K562 (cell line): ENCODE results near the gene AAK1. TPM values are rescaled to one million over a fixed set of nuclear protein-coding genes. Genes with fewer than 3 reads are reported as not detected.

Source experiments
- ATAC-seq: fragments of 200-7000 bp; cut with Tn5 transposase; 3 replicates; pipeline ENCODE4 v1.9.1; 2020; ENCODE audit warnings: moderate library complexity
- BruUV-seq: library from RNA; stranded (reverse); fragments of 400-500 nt; replicated peaks from 2 replicates; lab custom pipeline; 2021; lab: Mats Ljungman, UMichigan
- CTCF ChIA-PET: fragments of 300-600 bp; formaldehyde crosslinking; extraction: SDS; loops from one replicate; lab custom pipeline; 2021; ENCODE audit warnings: low intra/inter-chr PET ratio; lab: Yijun Ruan, JAX
- POLR2A ChIA-PET: fragments of 300-600, 350-650 bp; sonication (Branson Sonifier 250); formaldehyde crosslinking; extraction: SDS; loops from one replicate; lab custom pipeline; 2021; ENCODE audit warnings: antibody characterized with exemption, inconsistent platforms; lab: Yijun Ruan, JAX
- DNase-seq, 4 experiments: peaks; one replicate each; pipeline versions ENCODE4 v3.0.0 to v3.0.0-alpha.2; 2011 to 2018; ENCODE audit warnings: low spot score in 3 of 4, mixed read lengths in 3 of 4; ENCODE audit errors: extremely low read depth in 1 of 4
- FAIRE-seq: peaks from 2 replicates; lab custom pipeline; 2011; peaks lifted over from hg19 to GRCh38; lab: Jason Lieb, UNC
- H2AFZ ChIP-seq: 2 replicates; pipeline ENCODE4 v1.6.0; 2011; ENCODE audit warnings: low read depth, low read length, control low read depth, inconsistent platforms
- H3K27ac ChIP-seq: fragments of 200-600 bp; 3 replicates; pipeline ENCODE4 v1.8.0; 2011; ENCODE audit warnings: low read depth, mild to moderate bottlenecking, control low read depth, inconsistent platforms, low read length, moderate library complexity, mixed read lengths; ENCODE audit errors: extremely low read depth
- H3K27me3 ChIP-seq, 2 experiments: fragments of 300-600 bp in 1 of 2; 2 replicates in 1 of 2; 3 replicates in 1 of 2; pipeline versions ENCODE4 v1.6.0 to v1.8.0; 2011; ENCODE audit warnings: inconsistent platforms in 2 of 2, low read length in 2 of 2, mild to moderate bottlenecking in 1 of 2, mixed read lengths in 1 of 2, moderate library complexity in 1 of 2; ENCODE audit not compliant: control insufficient read depth in 2 of 2, insufficient read depth in 2 of 2
- H3K36me3 ChIP-seq: fragments of 300-600 bp; 3 replicates; pipeline ENCODE4 v1.8.0; 2011; ENCODE audit warnings: mild to moderate bottlenecking, low read length, inconsistent platforms; ENCODE audit not compliant: control insufficient read depth, insufficient read depth
- H3K4me1 ChIP-seq, 2 experiments: fragments of 200-600 bp in 1 of 2; replicated peaks in 1 of 2; 2 replicates in 1 of 2; 3 replicates in 1 of 2; pipeline versions ENCODE4 v1.5.1 to v1.8.0; 2011; ENCODE audit warnings: inconsistent platforms in 2 of 2, low read length in 2 of 2, mild to moderate bottlenecking in 1 of 2, mixed read lengths in 1 of 2, moderate library complexity in 1 of 2; ENCODE audit not compliant: control insufficient read depth in 2 of 2, insufficient read depth in 2 of 2
- H3K4me2 ChIP-seq: 2 replicates; pipeline ENCODE4 v1.6.1; 2011; ENCODE audit warnings: low read length, control low read depth, inconsistent platforms, mixed read lengths; ENCODE audit not compliant: insufficient read depth
- H3K4me3 ChIP-seq: fragments of 200-600 bp; sonication (generic), shearing (Covaris generic); 2 replicates; pipeline ENCODE4 v1.5.1; 2016; ENCODE audit warnings: control low read depth, inconsistent platforms
- H3K79me2 ChIP-seq: fragments of 200-600 bp; 3 replicates; pipeline ENCODE4 v1.8.0; 2011; ENCODE audit warnings: low read length, inconsistent platforms; ENCODE audit not compliant: control insufficient read depth, insufficient read depth
- H3K9ac ChIP-seq, 2 experiments: 2 replicates each; pipeline versions ENCODE4 v1.6.0 to v1.6.1; 2011; ENCODE audit warnings: low read depth in 2 of 2, low read length in 2 of 2, control low read depth in 1 of 2, inconsistent platforms in 1 of 2, mild to moderate bottlenecking in 1 of 2, mixed read lengths in 1 of 2; ENCODE audit not compliant: insufficient read depth in 1 of 2
- H3K9me1 ChIP-seq: one replicate; pipeline ENCODE4 v1.6.0; 2011; ENCODE audit warnings: inconsistent platforms, mild to moderate bottlenecking, low read length, moderate library complexity; ENCODE audit not compliant: control insufficient read depth, insufficient read depth
- H3K9me3 ChIP-seq: replicated peaks from 2 replicates; pipeline ENCODE4 v1.5.1; 2011; ENCODE audit warnings: low read depth, low read length, inconsistent platforms; ENCODE audit not compliant: control insufficient read depth, insufficient read depth
- H4K20me1 ChIP-seq: replicated peaks from 2 replicates; pipeline ENCODE4 v1.6.1; 2011; ENCODE audit warnings: low read length, inconsistent platforms, mixed read lengths; ENCODE audit not compliant: control insufficient read depth, insufficient read depth
- CCAR2 ChIP-seq: fragments of 200-400 bp; formaldehyde crosslinking; IDR thresholded peaks from 2 replicates; pipeline ENCODE4 v1.6.1; 2017; ENCODE audit warnings: mild to moderate bottlenecking, low read depth, low read length
- JUND ChIP-seq, 2 experiments: IDR thresholded peaks; 2 replicates in 1 of 2; 3 replicates in 1 of 2; pipeline ENCODE4 v1.6.1; 2011; ENCODE audit warnings: borderline replicate concordance in 2 of 2, low read depth in 2 of 2, low read length in 2 of 2, improper control_type of control experiment in 1 of 2, missing biosample characterization in 1 of 2, missing genetic modification characterization in 1 of 2, missing genetic modification reagents in 1 of 2
- POLR2AphosphoS5 ChIP-seq: IDR thresholded peaks from 2 replicates; pipeline ENCODE4 v1.6.1; 2011; ENCODE audit warnings: mild to moderate bottlenecking, low read depth, low read length, moderate library complexity; ENCODE audit not compliant: control insufficient read depth, insufficient read depth
- PRMT5 ChIP-seq: sonication (generic); formaldehyde crosslinking; IDR thresholded peaks from 2 replicates; pipeline ENCODE4 v1.5.0; 2020; ENCODE audit warnings: missing genetic modification reagents
- ZBTB1 ChIP-seq: sonication (generic); formaldehyde crosslinking; IDR thresholded peaks from 2 replicates; pipeline ENCODE4 v1.8.1; 2023; ENCODE audit warnings: missing genetic modification reagents, low read depth, mild to moderate bottlenecking, borderline replicate concordance
- ZC3H8 ChIP-seq: fragments of 450-650 bp; IDR thresholded peaks from 2 replicates; pipeline ENCODE4 v1.6.1; 2017
- ZNF184 ChIP-seq: sonication (generic); formaldehyde crosslinking; IDR thresholded peaks from 2 replicates; pipeline ENCODE4 v1.5.0; 2020; ENCODE audit warnings: missing genetic modification reagents
- ZNF253 ChIP-seq: fragments of 250-450 bp; sonication (Bioruptor Pico); conservative IDR thresholded peaks from 2 replicates; pipeline ENCODE4 v1.6.1; 2021; ENCODE audit warnings: mild to moderate bottlenecking
- ZNF445 ChIP-seq: fragments of 250-450 bp; sonication (Bioruptor Pico); IDR thresholded peaks from 2 replicates; pipeline ENCODE4 v1.4.0; 2020; ENCODE audit warnings: low read depth, mild to moderate bottlenecking, moderate library complexity
- ZNF584 ChIP-seq: fragments of 200-800 bp; sonication (Bioruptor generic); IDR thresholded peaks from 2 replicates; pipeline ENCODE4 v1.6.1; 2016; ENCODE audit warnings: low read depth, mild to moderate bottlenecking, missing genetic modification characterization, missing compliant biosample characterization
- ZNF76 ChIP-seq: fragments of 250-450 bp; sonication (Bioruptor Pico); IDR thresholded peaks from 2 replicates; pipeline ENCODE4 v1.4.0; 2020; ENCODE audit warnings: mild to moderate bottlenecking, moderate library complexity, borderline replicate concordance
- ZNF785 ChIP-seq: fragments of 250-450 bp; sonication (Bioruptor Pico); IDR thresholded peaks from 2 replicates; pipeline ENCODE4 v1.4.0; 2020; ENCODE audit warnings: mild to moderate bottlenecking
- WGBS: fragments of 100-300 bp; shearing (Covaris generic); methylation state at CpG from one replicate; pipeline ENCODE4 v1.1.6; 2016; ENCODE audit warnings: low coverage, mixed read lengths; ENCODE audit not compliant: insufficient coverage; ENCODE audit errors: missing lambda C conversion rate; 5-methylcytosine and 5-hydroxymethylcytosine counted together
- in situ Hi-C: fragments of 300-500 bp; cut with MboI; formaldehyde crosslinking; loops from 4 replicates; pipeline ENCODE4 v1.15.0; 2018; ENCODE audit warnings: inconsistent platforms, mixed read lengths
- intact Hi-C: fragments of 100-400 bp; cut with micrococcal nuclease; formaldehyde crosslinking; loops from 2 replicates; pipeline ENCODE4 v1.14.2; 2022
- polyA plus RNA-seq, 8 experiments: library from polyadenylated mRNA; depleted of rRNA in 4 of 8; stranded (reverse) in 5 of 8; unstranded in 3 of 8; fragments of >200 nt; fragmentation: Nextera tagmentation in 2 of 8; fragmentation: Illumina TruSeq in 1 of 8; extraction: Ambion mirVana in 2 of 8; extraction: Trizol in 1 of 8; gene quantifications; 2 replicates each; pipeline versions ENCODE4 v1.2.1 to v1.2.3, GENCODE V29; 2011 to 2014; ENCODE audit warnings: inconsistent platforms in 1 of 8, missing spikeins in 1 of 8
- total RNA-seq, 7 experiments: library from RNA; depleted of rRNA in 6 of 7; stranded (reverse); fragments of >200 nt in 6 of 7; fragmentation: Illumina TruSeq in 2 of 7; extraction: Trizol in 2 of 7; gene quantifications; 2 replicates each; pipeline versions ENCODE4 v1.2.1 to v1.2.3, GENCODE V29; 2011 to 2021; ENCODE audit warnings: low replicate concordance in 1 of 7
- TF ChIP-seq, protein P1 (sequence below): fragments of 450-650 bp; IDR thresholded peaks from 2 replicates; pipeline ENCODE4 v1.6.1; 2016; ENCODE audit warnings: antibody characterized with exemption
- TF ChIP-seq, protein P2 (sequence below): fragments of 250-450 bp; sonication (Bioruptor Pico); IDR thresholded peaks from 2 replicates; pipeline ENCODE4 v1.4.0; 2020; ENCODE audit warnings: mild to moderate bottlenecking, moderate library complexity

Gene AAK1
- total and polyA plus RNA-seq, 9 of the 15 experiments (the other 6 are each of a cell fraction or from before 2014, with no cell fraction given): 0.89 to 17.1 (median 6.0) TPM

DNA sequence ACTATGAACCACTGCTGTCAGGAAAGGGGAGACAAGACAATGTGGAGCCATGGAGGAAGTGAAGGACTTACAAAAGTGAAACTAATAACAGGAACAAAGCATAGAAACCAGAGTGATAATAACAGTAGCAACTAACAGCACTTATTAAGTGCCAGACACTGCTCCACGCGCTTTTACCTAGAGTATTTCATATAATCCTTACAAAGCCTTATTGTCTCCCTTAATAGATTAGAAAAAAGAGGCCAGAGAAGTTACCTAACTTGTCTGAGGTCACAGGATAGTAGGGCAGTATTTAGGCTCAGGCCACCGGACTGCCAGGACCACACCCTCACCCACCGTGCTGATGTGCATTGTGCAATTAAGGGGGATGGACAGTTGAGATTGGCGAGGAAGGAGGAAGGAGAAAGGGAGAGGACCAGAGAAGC is 107.7 kb downstream of the AAK1 start:
- H3K79me2 ChIP-seq: no peaks in the 10 kb centered on the region
- CTCF ChIA-PET: no interaction called here
- TF ChIP-seq, protein P1, sequence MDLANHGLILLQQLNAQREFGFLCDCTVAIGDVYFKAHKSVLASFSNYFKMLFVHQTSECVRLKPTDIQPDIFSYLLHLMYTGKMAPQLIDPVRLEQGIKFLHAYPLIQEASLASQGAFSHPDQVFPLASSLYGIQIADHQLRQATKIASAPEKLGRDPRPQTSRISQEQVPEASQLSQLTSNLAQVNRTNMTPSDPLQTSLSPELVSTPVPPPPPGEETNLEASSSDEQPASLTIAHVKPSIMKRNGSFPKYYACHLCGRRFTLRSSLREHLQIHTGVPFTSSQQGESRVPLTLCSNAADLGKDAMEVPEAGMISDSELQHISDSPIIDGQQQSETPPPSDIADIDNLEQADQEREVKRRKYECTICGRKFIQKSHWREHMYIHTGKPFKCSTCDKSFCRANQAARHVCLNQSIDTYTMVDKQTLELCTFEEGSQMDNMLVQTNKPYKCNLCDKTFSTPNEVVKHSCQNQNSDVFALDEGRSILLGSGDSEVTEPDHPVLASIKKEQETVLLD: no peak
- TF ChIP-seq, all 486 proteins: peak for 0
- no peak for ATAC-seq
- BruUV-seq: no TSS peak
- intact Hi-C loops (no loop called here), in situ Hi-C loops (no loop called here)
- Histone ChIP-seq H3K9ac (no peak overlapping the region), H3K9me1 (no peaks in the 10 kb centered on the region), H3K9me3 (no peaks in the 10 kb centered on the region), H3K27me3 (no peaks in the 10 kb centered on the region), H3K4me2 (no peak overlapping the region), H2AFZ (no peak overlapping the region), H4K20me1 (no peaks in the 10 kb centered on the region), H3K27ac (no peak overlapping the region), H3K4me3 (no peak overlapping the region), H3K4me1 (no peaks in the 10 kb centered on the region; a peak in 1 of 5 replicates), H3K36me3 (no peaks in the 10 kb centered on the region; the same call in 2 of the 3 replicates)
- FAIRE-seq: no peak
- WGBS: 89% methylated on average over 3 of the region's 5 CpGs
- no peak for DNase-seq
- POLR2A ChIA-PET: no interaction called here

DNA sequence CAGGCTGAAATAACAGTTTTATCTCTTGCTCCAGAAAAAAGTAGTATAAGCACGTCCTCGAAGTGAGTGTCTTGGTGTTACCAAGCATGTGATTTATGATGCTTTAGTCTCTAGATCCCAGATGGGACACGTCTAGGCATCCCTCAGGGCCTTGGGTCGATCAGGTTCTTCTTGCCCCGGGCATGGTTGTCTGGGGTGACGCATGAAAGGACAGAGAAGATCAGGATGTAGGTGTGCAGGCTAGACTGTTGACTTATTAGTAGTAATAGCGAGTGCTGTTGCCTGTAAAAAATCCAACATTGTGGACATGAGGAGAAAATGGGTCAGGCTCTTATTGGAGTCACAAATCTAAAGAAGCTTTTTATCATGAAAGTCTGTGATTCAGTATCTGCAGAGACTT is 112.4 kb downstream of the AAK1 start:
- no peaks in the 10 kb centered on the region for H3K27me3 ChIP-seq
- H3K9me1 ChIP-seq: no peaks in the 10 kb centered on the region
- no peak overlapping the region for H2AFZ ChIP-seq
- BruUV-seq: no TSS peak
- intact Hi-C loops: no loop called here
- H3K4me3 ChIP-seq: no peak overlapping the region
- no peak overlapping the region for H3K9ac ChIP-seq
- no peaks in the 10 kb centered on the region for H3K36me3 ChIP-seq
- no peaks in the 10 kb centered on the region for H3K4me1 ChIP-seq
- H3K79me2 ChIP-seq: no peaks in the 10 kb centered on the region
- H3K27ac ChIP-seq: no peak overlapping the region
- ChIA-PET CTCF (no interaction called here), POLR2A (no interaction called here)
- 43% methylated on average over 7 of the region's 7 CpGs for WGBS
- no peak for FAIRE-seq
- no peak for DNase-seq
- in situ Hi-C loops: no loop called here
- no peaks in the 10 kb centered on the region for H3K9me3 ChIP-seq
- ATAC-seq: no peak
- no peak overlapping the region for H3K4me2 ChIP-seq
- H4K20me1 ChIP-seq: no peaks in the 10 kb centered on the region
- no peak for TF ChIP-seq PRMT5 (CRISPR knock-in tag)
- TF ChIP-seq ZNF184 (CRISPR knock-in tag): no peak
- TF ChIP-seq ZNF253 (CRISPR knock-in tag): no peak
- TF ChIP-seq, protein P2, sequence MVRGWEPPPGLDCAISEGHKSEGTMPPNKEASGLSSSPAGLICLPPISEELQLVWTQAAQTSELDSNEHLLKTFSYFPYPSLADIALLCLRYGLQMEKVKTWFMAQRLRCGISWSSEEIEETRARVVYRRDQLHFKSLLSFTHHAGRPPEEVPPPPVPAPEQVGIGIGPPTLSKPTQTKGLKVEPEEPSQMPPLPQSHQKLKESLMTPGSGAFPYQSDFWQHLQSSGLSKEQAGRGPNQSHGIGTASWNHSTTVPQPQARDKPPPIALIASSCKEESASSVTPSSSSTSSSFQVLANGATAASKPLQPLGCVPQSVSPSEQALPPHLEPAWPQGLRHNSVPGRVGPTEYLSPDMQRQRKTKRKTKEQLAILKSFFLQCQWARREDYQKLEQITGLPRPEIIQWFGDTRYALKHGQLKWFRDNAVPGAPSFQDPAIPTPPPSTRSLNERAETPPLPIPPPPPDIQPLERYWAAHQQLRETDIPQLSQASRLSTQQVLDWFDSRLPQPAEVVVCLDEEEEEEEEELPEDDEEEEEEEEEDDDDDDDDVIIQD: no peak
- no peak for TF ChIP-seq CCAR2
- TF ChIP-seq ZNF785: no peak
- TF ChIP-seq ZNF76 (CRISPR knock-in tag): no peak
- TF ChIP-seq ZBTB1 (CRISPR knock-in tag): no peak
- no peak for TF ChIP-seq JUND (IDR thresholded peaks at IDR 0.05; ENCODE audit: borderline replicate concordance, low read depth, low read length)
- TF ChIP-seq JUND (tag; IDR thresholded peaks at IDR 0.05; ENCODE audit: borderline replicate concordance, low read depth, low read length): no peak
- no peak for TF ChIP-seq ZNF445 (CRISPR knock-in tag)
- no peak for TF ChIP-seq ZC3H8
- no peak for TF ChIP-seq POLR2AphosphoS5
- no peak for TF ChIP-seq ZNF584 (CRISPR knock-in tag)
